ENCODE data around the gene MACROD2.

GRCh38 chr20:15316556-15316955 is 1321.2 kb downstream of the MACROD2 start:
- TF ChIP-seq RCOR1 (IDR thresholded peaks at IDR 0.05; ENCODE audit: insufficient replicate concordance, low read length), result no peak
- TF ChIP-seq, protein P1, sequence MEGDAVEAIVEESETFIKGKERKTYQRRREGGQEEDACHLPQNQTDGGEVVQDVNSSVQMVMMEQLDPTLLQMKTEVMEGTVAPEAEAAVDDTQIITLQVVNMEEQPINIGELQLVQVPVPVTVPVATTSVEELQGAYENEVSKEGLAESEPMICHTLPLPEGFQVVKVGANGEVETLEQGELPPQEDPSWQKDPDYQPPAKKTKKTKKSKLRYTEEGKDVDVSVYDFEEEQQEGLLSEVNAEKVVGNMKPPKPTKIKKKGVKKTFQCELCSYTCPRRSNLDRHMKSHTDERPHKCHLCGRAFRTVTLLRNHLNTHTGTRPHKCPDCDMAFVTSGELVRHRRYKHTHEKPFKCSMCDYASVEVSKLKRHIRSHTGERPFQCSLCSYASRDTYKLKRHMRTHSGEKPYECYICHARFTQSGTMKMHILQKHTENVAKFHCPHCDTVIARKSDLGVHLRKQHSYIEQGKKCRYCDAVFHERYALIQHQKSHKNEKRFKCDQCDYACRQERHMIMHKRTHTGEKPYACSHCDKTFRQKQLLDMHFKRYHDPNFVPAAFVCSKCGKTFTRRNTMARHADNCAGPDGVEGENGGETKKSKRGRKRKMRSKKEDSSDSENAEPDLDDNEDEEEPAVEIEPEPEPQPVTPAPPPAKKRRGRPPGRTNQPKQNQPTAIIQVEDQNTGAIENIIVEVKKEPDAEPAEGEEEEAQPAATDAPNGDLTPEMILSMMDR (conservative IDR thresholded peaks at IDR 0.05; ENCODE audit: low read depth, low read length), result no peak
- no peak for TF ChIP-seq BHLHE40 (IDR thresholded peaks at IDR 0.05; ENCODE audit: low read depth, low read length)
- TF ChIP-seq FOS (IDR thresholded peaks at IDR 0.05; ENCODE audit: low read depth, low read length), result no peak
- no peak for TF ChIP-seq CEBPB (IDR thresholded peaks at IDR 0.05; ENCODE audit: low read depth, low read length)
- TF ChIP-seq MXI1 (IDR thresholded peaks at IDR 0.05; ENCODE audit: borderline replicate concordance, low read depth, low read length), result no peak

All from IMR-90 (cell line).